HepG2 (cell line): ENCODE results near the gene MEF2B. TPM values are rescaled to one million over a fixed set of nuclear protein-coding genes. Genes with fewer than 3 reads are reported as not detected.
A peak's percentile ranks its signal among the peaks of the same experiment; 100 is the strongest.

Experiments
- ATAC-seq: fragments of 200-7000 bp; cut with Tn5 transposase; 3 replicates; pipeline ENCODE4 v1.9.1; 2020; ENCODE audit warnings: mild to moderate bottlenecking, moderate library complexity
- BruUV-seq: library from RNA; stranded (reverse); fragments of 400-500 nt; replicated peaks from 2 replicates; lab custom pipeline; 2021; lab: Mats Ljungman, UMichigan
- CTCF ChIA-PET: fragments of 300-600 bp; formaldehyde crosslinking; extraction: SDS; loops from one replicate; lab custom pipeline; 2021; ENCODE audit warnings: low total read pairs, inconsistent platforms, low intra/inter-chr PET ratio; lab: Yijun Ruan, JAX
- POLR2A ChIA-PET: fragments of 350-600 bp; sonication (Branson Sonifier 250); formaldehyde crosslinking; loops from one replicate; lab custom pipeline; 2020; ENCODE audit warnings: antibody characterized with exemption, inconsistent platforms; lab: Yijun Ruan, JAX
- DNase-seq: peaks from one replicate; pipeline ENCODE4 v3.0.0-alpha.2; 2015; ENCODE audit warnings: low spot score
- FAIRE-seq: peaks from 3 replicates; lab custom pipeline; 2011; peaks lifted over from hg19 to GRCh38; lab: Jason Lieb, UNC
- H2AFZ ChIP-seq: one replicate; pipeline ENCODE4 v1.6.1; 2011; ENCODE audit warnings: low read length, inconsistent platforms
- H3K27ac ChIP-seq: fragments of 300-600 bp; 3 replicates; pipeline ENCODE4 v1.8.0; 2011; ENCODE audit warnings: mixed run types, mild to moderate bottlenecking, mixed read lengths, low read length, inconsistent platforms; ENCODE audit not compliant: insufficient read depth; ENCODE audit errors: extremely low read length
- H3K27me3 ChIP-seq, 2 experiments: fragments of 200-600 bp in 1 of 2; 2 replicates in 1 of 2; 3 replicates in 1 of 2; pipeline versions ENCODE4 v1.6.0 to v1.8.0; 2011; ENCODE audit warnings: low read length in 2 of 2, mild to moderate bottlenecking in 2 of 2, moderate library complexity in 2 of 2, inconsistent platforms in 1 of 2; ENCODE audit not compliant: insufficient read depth in 2 of 2, control insufficient read depth in 1 of 2
- H3K36me3 ChIP-seq, 2 experiments: fragments of 200-600 bp in 1 of 2; replicated peaks in 1 of 2; 2 replicates in 1 of 2; 3 replicates in 1 of 2; pipeline versions ENCODE4 v1.5.1 to v1.8.0; 2011; ENCODE audit warnings: low read length in 2 of 2, inconsistent platforms in 1 of 2; ENCODE audit not compliant: insufficient read depth in 2 of 2, control insufficient read depth in 1 of 2
- H3K4me1 ChIP-seq: 2 replicates; pipeline ENCODE4 v1.5.1; 2012; ENCODE audit warnings: low read length, inconsistent platforms; ENCODE audit not compliant: insufficient read depth
- H3K4me2 ChIP-seq: 2 replicates; pipeline ENCODE4 v1.6.0; 2011; ENCODE audit warnings: low read depth, low read length, inconsistent platforms
- H3K4me3 ChIP-seq, 3 experiments: fragments of 200-600 bp in 1 of 3; sonication (generic), shearing (Covaris generic) in 1 of 3; replicated peaks in 1 of 3; 2 replicates each; pipeline ENCODE4 v1.5.1; 2011 to 2016; ENCODE audit warnings: low read length in 3 of 3, inconsistent platforms in 2 of 3, low read depth in 2 of 3, mild to moderate bottlenecking in 2 of 3, control low read depth in 1 of 3, mixed read lengths in 1 of 3; ENCODE audit not compliant: insufficient read depth in 1 of 3
- H3K79me2 ChIP-seq: one replicate; pipeline ENCODE4 v1.6.1; 2011; ENCODE audit warnings: low read length, inconsistent platforms; ENCODE audit not compliant: insufficient read depth
- H3K9ac ChIP-seq: 2 replicates; pipeline ENCODE4 v1.6.0; 2011; ENCODE audit warnings: mild to moderate bottlenecking, low read depth, low read length, inconsistent platforms; ENCODE audit not compliant: insufficient read depth
- H3K9me3 ChIP-seq: 2 replicates; pipeline ENCODE4 v1.5.1; 2012; ENCODE audit warnings: mild to moderate bottlenecking, low read length
- H4K20me1 ChIP-seq: 2 replicates; pipeline ENCODE4 v1.6.0; 2011; ENCODE audit warnings: inconsistent platforms, mild to moderate bottlenecking, low read length, moderate library complexity; ENCODE audit not compliant: insufficient read depth
- ARNT2 ChIP-seq: sonication (generic); formaldehyde crosslinking; IDR thresholded peaks from 2 replicates; pipeline ENCODE4 v1.8.0; 2022; ENCODE audit warnings: mild to moderate bottlenecking, low read depth, missing genetic modification reagents, moderate library complexity
- BHLHE40 ChIP-seq: IDR thresholded peaks from 2 replicates; pipeline ENCODE4 v1.6.1; 2011; ENCODE audit warnings: low read length, improper control_type of control experiment
- HNRNPL ChIP-seq: fragments of 200-400 bp; formaldehyde crosslinking; IDR thresholded peaks from 2 replicates; pipeline ENCODE4 v1.6.1; 2017; ENCODE audit warnings: mild to moderate bottlenecking, low read depth, low read length
- KDM2A ChIP-seq: sonication (generic); formaldehyde crosslinking; IDR thresholded peaks from 2 replicates; pipeline ENCODE4 v1.4.0; 2020; ENCODE audit warnings: low read depth, missing genetic modification reagents, borderline replicate concordance
- MAFF ChIP-seq: IDR thresholded peaks from 2 replicates; pipeline ENCODE4 v1.6.1; 2011; ENCODE audit warnings: low read depth, low read length, improper control_type of control experiment
- PAF1 ChIP-seq: IDR thresholded peaks from 2 replicates; pipeline ENCODE4 v1.6.1; 2016; ENCODE audit warnings: missing genetic modification reagents, missing compliant biosample characterization
- PHF5A ChIP-seq: IDR thresholded peaks from one replicate; pipeline ENCODE4 v1.6.1; 2018; ENCODE audit warnings: low read depth, missing genetic modification reagents; ENCODE audit not compliant: unreplicated experiment
- SMC3 ChIP-seq: IDR thresholded peaks from 2 replicates; pipeline ENCODE4 v1.6.1; 2011; ENCODE audit warnings: low read length, improper control_type of control experiment
- TAF1 ChIP-seq: sonication (generic); formaldehyde crosslinking; IDR thresholded peaks from 2 replicates; pipeline ENCODE4 v1.4.0; 2020; ENCODE audit warnings: missing genetic modification reagents
- XRCC5 ChIP-seq: fragments of 200-400 bp; formaldehyde crosslinking; optimal IDR thresholded peaks from 2 replicates; pipeline ENCODE3; 2017; ENCODE audit warnings: mild to moderate bottlenecking, low read length
- ZNF589 ChIP-seq: sonication (generic); formaldehyde crosslinking; conservative IDR thresholded peaks from 2 replicates; pipeline ENCODE4 v1.8.0; 2022; ENCODE audit warnings: mild to moderate bottlenecking, moderate library complexity, missing genetic modification reagents
- WGBS: methylation state at CpG from one replicate; pipeline ENCODE4 v1.1.6; 2017; ENCODE audit warnings: low lambda C conversion rate; 5-methylcytosine and 5-hydroxymethylcytosine counted together
- in situ Hi-C: cut with HindIII; loops from 2 replicates; pipeline ENCODE4 v1.10.0; 2017; ENCODE audit warnings: low pct_unique_long_range_greater_than_20kb; ENCODE audit not compliant: extremely low pct_ligation_motif_present
- intact Hi-C: fragments of 100-400 bp; cut with micrococcal nuclease; formaldehyde crosslinking; loops from one replicate; pipeline ENCODE4 v1.10.0; 2022; ENCODE audit not compliant: unreplicated experiment
- polyA plus RNA-seq, 8 experiments: library from polyadenylated mRNA; depleted of rRNA in 3 of 8; stranded (reverse) in 7 of 8; unstranded in 1 of 8; fragments of >200 nt; fragmentation: Illumina TruSeq in 4 of 8; extraction: Trizol in 4 of 8; gene quantifications; 2 replicates each; pipeline versions ENCODE4 v1.2.1 to v1.2.3, GENCODE V29; 2011 to 2016; ENCODE audit warnings: low read depth in 4 of 8, missing spikeins in 1 of 8, mixed read lengths in 1 of 8; ENCODE audit not compliant: insufficient read depth in 1 of 8
- total RNA-seq, 5 experiments: library from RNA; depleted of rRNA; stranded (reverse); fragments of >200 nt; fragmentation: Illumina TruSeq; extraction: Trizol; gene quantifications; 2 replicates each; pipeline ENCODE4 v1.2.3, GENCODE V29; 2016; ENCODE audit warnings: low read depth in 1 of 5
- TF ChIP-seq, protein P1 (sequence below): sonication (generic); formaldehyde crosslinking; IDR thresholded peaks from 2 replicates; pipeline ENCODE4 v1.4.0; 2020; ENCODE audit warnings: missing genetic modification reagents
- TF ChIP-seq, protein P2 (sequence below): sonication (generic); formaldehyde crosslinking; IDR thresholded peaks from 2 replicates; pipeline ENCODE4 v1.4.0; 2020; ENCODE audit warnings: missing genetic modification reagents, borderline replicate concordance
- TF ChIP-seq, protein P3 (sequence below): sonication (generic); formaldehyde crosslinking; IDR thresholded peaks from 2 replicates; pipeline ENCODE4 v1.5.0; 2020; ENCODE audit warnings: mild to moderate bottlenecking, missing genetic modification reagents, moderate library complexity
- TF ChIP-seq, protein P4 (sequence below): sonication (generic); formaldehyde crosslinking; IDR thresholded peaks from 2 replicates; pipeline ENCODE4 v1.4.0; 2020; ENCODE audit warnings: missing genetic modification reagents

MEF2B gene
- total and polyA plus RNA-seq, 2 of the 13 experiments (the other 11 are each of a cell fraction or from before 2014, with no cell fraction given), result 1.2 to 1.7 TPM

DNA sequence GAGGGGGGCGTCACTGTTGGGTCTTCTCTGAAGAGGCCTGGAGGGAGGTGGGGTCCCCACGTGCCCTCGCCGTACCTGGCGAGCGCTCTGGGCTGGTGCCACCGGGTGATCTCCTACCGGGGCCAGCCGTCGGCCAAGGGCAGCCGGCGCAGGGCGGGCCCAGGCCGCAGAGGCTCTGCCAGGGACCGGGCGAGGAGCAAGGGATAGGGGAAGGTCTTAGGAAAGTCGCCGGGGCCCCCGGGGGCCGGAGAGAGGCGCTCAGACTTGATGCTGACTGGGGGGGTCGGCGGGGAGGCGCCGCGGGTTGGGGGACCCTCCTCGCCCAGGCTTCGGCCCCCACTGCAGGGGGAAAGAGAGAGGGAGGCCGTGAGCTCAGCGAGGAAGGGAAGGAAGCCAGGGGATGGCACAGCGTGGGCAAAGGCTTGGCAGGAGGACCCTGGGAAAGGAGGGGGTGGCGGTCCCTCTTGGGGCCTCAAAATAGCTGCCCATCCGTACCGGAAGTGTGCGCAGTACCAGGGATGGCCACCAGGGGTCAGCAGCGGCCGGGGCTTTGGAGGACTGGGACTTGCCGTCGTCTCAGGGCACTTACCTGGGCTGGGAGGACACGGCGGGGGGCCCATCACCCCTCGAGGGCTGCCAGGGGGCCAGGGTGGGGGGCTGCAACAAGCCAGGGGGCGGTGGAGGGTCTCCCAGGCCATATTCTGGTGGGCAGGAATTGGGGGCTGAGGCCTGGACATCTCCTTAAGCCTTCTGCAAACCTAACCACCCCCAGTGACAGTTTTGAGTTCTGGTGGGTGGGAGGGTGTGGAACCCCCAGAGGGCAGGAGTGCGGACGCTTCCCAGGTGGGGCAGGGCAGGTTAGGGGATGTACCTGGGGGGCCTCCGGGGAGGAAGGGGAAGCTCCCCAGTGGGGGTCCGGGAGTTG, 24.1 kb downstream of the MEF2B start:
- 59% methylated on average over 25 of the region's 47 CpGs for WGBS
- intact Hi-C loops, result loop anchor here (1.0 kb wide), 1 partner anchor 29 kb away; no protein-coding TSS in a partner anchor
- in situ Hi-C loops, result no loop called here
- TF ChIP-seq BHLHE40, result 0 out of 2 replicates have a peak, but pooled peaks have one; percentile 10
- peak; percentile 24 for TF ChIP-seq XRCC5
- TF ChIP-seq ZNF589 (CRISPR knock-in tag), result no peak
- no peak for TF ChIP-seq PAF1 (CRISPR knock-in tag)
- TF ChIP-seq, protein P1, sequence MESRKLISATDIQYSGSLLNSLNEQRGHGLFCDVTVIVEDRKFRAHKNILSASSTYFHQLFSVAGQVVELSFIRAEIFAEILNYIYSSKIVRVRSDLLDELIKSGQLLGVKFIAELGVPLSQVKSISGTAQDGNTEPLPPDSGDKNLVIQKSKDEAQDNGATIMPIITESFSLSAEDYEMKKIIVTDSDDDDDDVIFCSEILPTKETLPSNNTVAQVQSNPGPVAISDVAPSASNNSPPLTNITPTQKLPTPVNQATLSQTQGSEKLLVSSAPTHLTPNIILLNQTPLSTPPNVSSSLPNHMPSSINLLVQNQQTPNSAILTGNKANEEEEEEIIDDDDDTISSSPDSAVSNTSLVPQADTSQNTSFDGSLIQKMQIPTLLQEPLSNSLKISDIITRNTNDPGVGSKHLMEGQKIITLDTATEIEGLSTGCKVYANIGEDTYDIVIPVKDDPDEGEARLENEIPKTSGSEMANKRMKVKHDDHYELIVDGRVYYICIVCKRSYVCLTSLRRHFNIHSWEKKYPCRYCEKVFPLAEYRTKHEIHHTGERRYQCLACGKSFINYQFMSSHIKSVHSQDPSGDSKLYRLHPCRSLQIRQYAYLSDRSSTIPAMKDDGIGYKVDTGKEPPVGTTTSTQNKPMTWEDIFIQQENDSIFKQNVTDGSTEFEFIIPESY (CRISPR knock-in tag), result peak; percentile 83
- TF ChIP-seq, protein P2, sequence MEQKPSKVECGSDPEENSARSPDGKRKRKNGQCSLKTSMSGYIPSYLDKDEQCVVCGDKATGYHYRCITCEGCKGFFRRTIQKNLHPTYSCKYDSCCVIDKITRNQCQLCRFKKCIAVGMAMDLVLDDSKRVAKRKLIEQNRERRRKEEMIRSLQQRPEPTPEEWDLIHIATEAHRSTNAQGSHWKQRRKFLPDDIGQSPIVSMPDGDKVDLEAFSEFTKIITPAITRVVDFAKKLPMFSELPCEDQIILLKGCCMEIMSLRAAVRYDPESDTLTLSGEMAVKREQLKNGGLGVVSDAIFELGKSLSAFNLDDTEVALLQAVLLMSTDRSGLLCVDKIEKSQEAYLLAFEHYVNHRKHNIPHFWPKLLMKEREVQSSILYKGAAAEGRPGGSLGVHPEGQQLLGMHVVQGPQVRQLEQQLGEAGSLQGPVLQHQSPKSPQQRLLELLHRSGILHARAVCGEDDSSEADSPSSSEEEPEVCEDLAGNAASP (CRISPR knock-in tag), result 0 out of 2 replicates have a peak, but pooled peaks have one; percentile 36
- TF ChIP-seq, protein P3, sequence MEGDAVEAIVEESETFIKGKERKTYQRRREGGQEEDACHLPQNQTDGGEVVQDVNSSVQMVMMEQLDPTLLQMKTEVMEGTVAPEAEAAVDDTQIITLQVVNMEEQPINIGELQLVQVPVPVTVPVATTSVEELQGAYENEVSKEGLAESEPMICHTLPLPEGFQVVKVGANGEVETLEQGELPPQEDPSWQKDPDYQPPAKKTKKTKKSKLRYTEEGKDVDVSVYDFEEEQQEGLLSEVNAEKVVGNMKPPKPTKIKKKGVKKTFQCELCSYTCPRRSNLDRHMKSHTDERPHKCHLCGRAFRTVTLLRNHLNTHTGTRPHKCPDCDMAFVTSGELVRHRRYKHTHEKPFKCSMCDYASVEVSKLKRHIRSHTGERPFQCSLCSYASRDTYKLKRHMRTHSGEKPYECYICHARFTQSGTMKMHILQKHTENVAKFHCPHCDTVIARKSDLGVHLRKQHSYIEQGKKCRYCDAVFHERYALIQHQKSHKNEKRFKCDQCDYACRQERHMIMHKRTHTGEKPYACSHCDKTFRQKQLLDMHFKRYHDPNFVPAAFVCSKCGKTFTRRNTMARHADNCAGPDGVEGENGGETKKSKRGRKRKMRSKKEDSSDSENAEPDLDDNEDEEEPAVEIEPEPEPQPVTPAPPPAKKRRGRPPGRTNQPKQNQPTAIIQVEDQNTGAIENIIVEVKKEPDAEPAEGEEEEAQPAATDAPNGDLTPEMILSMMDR, result peak; percentile 98
- TF ChIP-seq TAF1, result no peak
- TF ChIP-seq, protein P4, sequence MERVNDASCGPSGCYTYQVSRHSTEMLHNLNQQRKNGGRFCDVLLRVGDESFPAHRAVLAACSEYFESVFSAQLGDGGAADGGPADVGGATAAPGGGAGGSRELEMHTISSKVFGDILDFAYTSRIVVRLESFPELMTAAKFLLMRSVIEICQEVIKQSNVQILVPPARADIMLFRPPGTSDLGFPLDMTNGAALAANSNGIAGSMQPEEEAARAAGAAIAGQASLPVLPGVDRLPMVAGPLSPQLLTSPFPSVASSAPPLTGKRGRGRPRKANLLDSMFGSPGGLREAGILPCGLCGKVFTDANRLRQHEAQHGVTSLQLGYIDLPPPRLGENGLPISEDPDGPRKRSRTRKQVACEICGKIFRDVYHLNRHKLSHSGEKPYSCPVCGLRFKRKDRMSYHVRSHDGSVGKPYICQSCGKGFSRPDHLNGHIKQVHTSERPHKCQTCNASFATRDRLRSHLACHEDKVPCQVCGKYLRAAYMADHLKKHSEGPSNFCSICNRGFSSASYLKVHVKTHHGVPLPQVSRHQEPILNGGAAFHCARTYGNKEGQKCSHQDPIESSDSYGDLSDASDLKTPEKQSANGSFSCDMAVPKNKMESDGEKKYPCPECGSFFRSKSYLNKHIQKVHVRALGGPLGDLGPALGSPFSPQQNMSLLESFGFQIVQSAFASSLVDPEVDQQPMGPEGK (CRISPR knock-in tag), result peak; percentile 28; the same call in 1 of the 2 replicates
- TF ChIP-seq PHF5A (CRISPR knock-in tag), result peak; percentile 33
- no peak for TF ChIP-seq MAFF
- peak; percentile 31; the same call in 1 of the 2 replicates for TF ChIP-seq ARNT2 (CRISPR knock-in tag)
- TF ChIP-seq KDM2A (CRISPR knock-in tag), result peak; percentile 55; the same call in 1 of the 2 replicates
- TF ChIP-seq HNRNPL, result 0 out of 2 replicates have a peak, but pooled peaks have one; percentile 33
- TF ChIP-seq SMC3, result peak; percentile 55; the same call in 1 of the 2 replicates

More for the DNA sequence above, 24.1 kb downstream of the MEF2B start:
- FAIRE-seq (no peak), ATAC-seq (peak; percentile 83), DNase-seq (peak; percentile 35)
- no peaks in the 10 kb centered on the region for H3K9me3 ChIP-seq
- ChIA-PET CTCF (interaction anchor here (0.8 to 5.0 kb wide), 3 partner anchors 26 to 215 kb away, joined by 4 to 88 read pairs (median 6); no protein-coding TSS in a partner anchor), POLR2A (interaction anchor here (1.1 kb wide), 1 partner anchor 24 kb away, joined by 3 read pairs; the partner anchor contains the start of gene MEF2B)
- BruUV-seq, result no TSS peak
- no peak overlapping the region for H3K4me2 ChIP-seq
- no peaks in the 10 kb centered on the region for H3K4me1 ChIP-seq
- no peak overlapping the region for H3K4me3 ChIP-seq
- no peak overlapping the region for H2AFZ ChIP-seq
- no peaks in the 10 kb centered on the region for H3K27me3 ChIP-seq
- H4K20me1 ChIP-seq, result no peaks in the 10 kb centered on the region
- peaks cover 2 to 11% of the 10 kb centered on the region in 2 experiments; a peak in 3 of 5 replicates for H3K36me3 ChIP-seq
- no peak overlapping the region for H3K9ac ChIP-seq
- H3K27ac ChIP-seq, result no peak overlapping the region
- H3K79me2 ChIP-seq, result no peaks in the 10 kb centered on the region
